GM18868 (cell line): ENCODE measurements around the gene AFG3L2.

Source experiments
- ATAC-seq: cut with Tn5 transposase; IDR thresholded peaks from one replicate; pipeline ENCODE4 v1.9.1; 2021; ENCODE audit warnings: mild to moderate bottlenecking, moderate library complexity; ENCODE audit not compliant: unreplicated experiment

The AFG3L2 gene

DNA sequence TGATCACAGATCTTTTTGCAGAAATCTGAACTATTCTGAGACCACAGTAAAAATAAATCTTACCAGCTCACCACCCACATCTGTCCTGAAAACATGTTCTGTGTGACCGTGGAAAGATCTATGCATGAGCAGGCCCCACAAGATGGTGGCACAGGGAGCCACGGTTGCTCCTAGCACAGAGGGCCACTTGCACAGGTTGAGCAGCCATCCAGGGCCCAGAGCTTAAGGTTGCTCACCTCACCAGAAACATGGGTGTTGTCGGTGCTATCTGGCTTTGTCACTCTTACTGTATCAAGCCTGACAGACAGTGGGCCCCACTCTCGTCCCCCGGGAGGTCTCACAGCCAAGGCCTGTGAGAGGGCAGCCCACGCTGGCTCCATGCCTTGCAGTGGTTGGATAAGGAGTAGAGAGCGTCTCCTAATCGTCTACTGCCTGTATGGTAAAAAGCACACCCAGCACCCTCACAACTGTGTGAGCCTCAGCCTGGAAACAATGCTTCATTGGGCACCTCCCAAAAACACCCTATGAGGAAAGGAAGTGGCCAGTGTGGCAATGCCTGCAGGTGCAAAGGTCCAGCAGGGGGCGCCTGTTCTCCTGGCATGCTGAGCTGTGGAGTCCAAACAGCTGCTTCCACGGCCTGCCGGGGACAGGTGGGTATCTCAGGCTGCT is 49.4 kb downstream of the AFG3L2 start:
- peak; percentile 70 for ATAC-seq

DNA sequence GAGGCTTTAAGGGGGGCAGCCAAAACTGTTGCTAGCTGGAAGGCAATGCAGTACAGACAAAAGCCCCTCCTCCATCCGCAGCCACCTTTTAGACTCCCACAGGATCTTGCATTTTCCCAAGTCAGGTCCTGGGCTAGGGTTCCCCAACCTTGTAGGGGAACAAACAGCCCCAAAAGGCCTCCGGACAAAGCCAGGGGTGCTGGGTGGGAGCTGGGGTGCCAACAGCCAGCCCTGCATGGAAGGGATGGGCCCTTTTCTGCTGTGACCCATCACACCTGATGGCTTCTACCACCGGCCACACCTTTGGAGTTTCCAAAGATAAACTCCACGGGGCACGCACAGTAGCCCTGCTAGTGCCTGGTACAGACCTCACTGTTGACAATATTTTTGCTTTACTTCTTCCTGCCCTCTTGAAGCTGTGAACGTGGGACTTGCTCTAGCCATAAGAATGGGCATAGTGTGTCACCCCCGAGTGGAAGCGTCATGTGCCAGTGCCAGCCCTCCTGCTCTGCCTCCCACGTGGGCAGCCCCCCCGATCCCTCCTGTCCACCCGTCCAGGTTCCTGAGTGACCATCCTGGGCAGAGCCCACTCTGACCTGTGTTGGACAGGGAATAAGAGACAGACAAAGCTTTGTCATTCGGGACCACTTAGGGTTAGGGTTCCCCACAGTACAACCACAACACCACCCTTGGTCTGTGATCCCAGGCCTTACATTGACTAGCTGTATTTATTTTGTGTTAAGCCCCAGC is 50.1 kb downstream of the AFG3L2 start:
- no peak for ATAC-seq

DNA sequence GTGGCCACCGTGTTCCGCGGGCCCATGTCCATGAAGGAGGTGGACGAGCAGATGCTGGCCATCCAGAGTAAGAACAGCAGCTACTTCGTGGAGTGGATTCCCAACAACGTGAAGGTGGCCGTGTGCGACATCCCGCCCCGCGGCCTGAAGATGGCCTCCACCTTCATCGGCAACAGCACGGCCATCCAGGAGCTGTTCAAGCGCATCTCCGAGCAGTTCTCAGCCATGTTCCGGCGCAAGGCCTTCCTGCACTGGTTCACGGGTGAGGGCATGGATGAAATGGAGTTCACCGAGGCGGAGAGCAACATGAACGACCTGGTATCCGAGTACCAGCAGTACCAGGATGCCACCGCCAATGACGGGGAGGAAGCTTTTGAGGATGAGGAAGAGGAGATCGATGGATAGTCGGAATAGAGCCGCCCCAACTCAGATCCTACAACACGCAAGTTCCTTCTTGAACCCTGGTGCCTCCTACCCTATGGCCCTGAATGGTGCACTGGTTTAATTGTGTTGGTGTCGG is 51.2 kb downstream of the AFG3L2 start:
- ATAC-seq = no peak

DNA sequence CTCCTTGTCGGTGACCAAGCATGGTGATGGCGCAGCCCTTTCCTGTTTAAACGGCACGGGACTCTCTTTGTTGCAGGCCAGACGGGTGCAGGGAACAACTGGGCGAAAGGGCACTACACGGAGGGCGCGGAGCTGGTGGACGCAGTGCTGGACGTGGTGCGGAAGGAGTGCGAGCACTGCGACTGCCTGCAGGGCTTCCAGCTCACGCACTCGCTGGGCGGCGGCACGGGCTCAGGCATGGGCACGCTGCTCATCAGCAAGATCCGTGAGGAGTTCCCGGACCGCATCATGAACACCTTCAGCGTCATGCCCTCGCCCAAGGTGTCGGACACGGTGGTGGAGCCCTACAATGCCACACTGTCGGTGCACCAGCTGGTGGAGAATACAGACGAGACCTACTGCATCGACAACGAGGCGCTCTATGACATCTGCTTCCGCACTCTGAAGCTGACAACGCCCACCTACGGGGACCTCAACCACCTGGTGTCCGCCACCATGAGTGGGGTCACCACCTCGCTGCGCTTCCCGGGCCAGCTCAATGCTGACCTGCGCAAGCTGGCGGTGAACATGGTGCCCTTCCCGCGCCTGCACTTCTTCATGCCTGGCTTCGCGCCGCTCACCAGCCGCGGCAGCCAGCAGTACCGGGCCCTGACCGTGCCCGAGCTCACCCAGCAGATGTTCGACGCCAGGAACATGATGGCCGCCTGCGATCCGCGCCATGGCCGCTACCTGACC is 51.9 kb downstream of the AFG3L2 start:
- ATAC-seq = no peak

DNA sequence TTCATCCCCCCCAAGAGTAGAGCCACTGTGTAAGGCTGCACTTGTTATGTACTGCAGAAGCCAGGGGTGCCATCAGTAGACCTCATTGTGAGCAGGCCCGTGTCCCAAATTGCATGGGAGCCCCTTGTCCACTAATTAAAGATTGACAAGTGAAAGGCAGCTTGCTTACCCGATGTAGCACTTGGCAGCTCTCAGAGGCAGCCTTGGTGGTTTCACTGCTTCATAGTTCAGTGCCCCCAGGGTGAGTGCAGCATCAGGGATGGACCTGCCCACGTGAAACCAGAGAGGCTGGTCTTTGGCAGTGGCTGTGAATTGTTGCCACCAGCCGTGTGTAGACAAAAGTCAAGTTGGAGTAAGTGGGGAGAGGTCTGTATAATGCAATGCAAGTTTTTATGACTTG is 55.7 kb downstream of the AFG3L2 start:
- peak; percentile 81 for ATAC-seq

DNA sequence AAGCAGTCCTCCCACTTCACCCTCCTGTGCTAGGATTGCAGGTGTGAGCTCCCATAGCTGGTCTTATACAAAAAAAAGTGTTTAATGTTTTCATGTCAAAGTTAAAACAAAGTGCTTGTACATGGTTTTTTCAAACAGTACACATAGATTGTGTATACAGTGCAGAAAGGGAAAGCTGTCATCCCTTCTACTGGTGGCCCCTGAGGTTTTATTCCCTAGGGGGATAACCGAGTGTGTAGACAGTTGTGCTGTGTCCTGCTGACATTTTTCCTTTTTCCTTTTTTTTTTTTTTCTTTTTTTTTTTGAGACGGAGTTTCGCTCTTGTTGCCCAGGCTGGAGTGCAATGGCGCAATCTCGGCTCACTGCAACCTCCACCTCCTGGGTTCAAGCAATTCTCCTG is 58.2 kb downstream of the AFG3L2 start:
- ATAC-seq = no peak

DNA sequence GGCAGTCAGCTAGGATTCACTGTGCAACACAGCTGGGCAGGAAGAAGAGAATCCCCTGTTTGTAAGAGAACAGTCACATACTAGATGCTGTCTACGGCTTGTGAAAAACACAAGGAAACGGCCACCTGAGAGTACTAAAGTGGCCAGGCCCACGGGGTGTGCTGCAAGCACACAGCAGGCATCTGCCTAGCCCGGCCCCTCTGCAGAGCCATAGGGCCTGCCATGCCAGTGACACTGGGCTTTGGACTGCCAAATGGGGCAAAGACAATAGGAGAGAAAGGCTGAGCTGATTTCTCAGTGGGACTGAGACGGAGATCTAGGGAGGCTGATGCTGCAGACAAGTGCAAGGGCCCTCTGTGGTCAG is 58.7 kb downstream of the AFG3L2 start:
- ATAC-seq = no peak

DNA sequence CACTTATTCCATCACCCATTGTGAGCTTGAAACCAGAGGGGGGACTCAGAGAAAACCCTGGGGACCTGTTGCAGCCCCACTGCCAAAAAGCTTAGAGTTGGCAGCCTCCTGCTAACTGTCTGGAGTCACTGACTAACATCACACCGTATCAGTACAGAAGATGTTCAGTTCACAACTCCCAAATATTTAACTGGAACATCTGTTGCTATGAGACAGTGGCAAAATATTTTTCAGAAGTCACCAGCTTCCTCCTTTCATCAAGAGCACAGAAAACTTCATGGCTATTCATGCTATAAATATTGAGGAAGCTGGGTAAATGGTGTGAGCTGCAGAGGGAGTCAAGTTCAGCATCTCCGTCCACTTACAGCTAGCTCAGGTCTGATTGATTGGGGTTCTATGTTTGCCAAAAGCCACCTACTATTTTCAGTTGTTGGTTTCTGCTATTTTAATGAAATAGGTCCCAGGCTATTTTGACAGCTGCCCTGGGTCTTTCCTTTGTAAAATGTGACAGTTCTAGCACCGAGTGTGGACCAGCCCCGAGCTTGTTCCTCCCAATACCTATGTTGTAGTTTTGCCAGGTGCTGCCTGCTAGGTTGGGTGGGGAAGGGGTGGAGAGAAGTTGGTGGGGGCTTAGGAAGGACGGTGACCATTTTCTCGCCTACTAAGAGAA is 59.2 kb downstream of the AFG3L2 start:
- no peak for ATAC-seq

DNA sequence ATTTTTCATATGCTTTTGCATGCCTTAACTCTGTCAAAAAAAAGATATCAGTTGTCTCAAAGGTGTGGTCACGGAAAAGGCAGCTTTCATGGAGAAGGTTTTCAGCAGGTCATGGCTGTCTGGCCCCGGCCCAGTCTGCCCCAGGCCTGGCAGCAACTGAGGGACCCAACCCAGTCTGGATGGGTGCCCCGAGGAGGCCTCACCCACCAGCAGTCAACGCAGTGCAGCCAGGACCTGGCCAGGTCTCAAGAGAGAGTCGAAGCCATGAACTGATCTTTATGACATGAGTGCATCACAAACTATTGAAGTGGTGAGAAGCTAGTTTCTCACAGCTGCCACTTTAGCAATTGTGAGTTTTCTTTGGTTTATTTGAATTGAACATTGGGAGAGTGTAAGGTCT is 61.1 kb downstream of the AFG3L2 start:
- no peak for ATAC-seq

DNA sequence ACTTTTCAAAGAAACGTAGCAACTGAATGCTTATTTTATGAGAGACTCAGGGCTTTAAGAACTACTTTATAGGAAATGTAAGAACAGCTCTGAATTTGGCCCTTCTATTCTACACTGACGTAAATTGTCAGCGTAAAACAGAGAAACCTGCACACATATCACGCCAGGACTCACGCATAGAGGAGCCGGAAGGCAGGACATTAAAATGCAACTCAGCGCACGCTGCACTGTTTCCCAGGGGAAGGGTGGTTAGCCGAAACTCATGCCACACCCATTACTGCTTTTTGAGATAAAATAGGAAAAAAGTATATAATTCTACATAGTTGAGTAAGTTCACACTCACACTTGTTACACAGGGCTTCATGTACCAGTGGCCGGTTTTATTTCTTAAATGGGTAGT is 61.5 kb downstream of the AFG3L2 start:
- no peak for ATAC-seq

DNA sequence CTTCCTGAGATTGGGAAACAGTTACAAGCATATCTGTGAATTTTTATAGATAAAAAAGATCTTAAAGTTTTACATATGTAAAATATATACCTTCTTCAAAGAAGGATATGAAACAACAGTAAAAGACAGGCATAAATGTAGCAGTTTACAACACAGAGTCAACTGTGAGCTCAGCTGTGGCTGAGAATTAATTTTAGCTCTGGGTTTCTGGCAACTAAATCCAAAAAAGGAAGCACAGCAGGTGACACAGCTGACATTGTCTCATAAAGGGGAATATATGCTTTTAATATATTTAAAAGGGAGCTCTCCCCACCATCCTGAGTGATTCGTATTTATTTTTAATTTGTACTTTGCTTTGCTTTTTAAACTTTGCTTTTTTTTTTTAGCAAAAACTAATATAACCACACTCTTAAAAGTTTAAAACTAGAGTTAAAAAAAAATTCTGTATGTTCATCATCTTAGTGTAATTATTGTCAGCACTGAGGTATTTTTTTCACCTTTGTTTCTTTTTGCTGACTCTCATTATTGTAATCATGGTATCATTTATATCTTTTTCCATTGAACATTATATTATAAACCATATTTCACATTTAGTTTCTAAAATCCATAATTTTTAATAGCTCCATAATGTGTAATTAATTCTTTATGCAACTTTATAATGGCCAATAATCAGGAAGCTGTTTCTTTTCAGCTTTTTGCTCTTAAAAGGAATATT is 62.3 kb downstream of the AFG3L2 start:
- peak; percentile 40 for ATAC-seq

DNA sequence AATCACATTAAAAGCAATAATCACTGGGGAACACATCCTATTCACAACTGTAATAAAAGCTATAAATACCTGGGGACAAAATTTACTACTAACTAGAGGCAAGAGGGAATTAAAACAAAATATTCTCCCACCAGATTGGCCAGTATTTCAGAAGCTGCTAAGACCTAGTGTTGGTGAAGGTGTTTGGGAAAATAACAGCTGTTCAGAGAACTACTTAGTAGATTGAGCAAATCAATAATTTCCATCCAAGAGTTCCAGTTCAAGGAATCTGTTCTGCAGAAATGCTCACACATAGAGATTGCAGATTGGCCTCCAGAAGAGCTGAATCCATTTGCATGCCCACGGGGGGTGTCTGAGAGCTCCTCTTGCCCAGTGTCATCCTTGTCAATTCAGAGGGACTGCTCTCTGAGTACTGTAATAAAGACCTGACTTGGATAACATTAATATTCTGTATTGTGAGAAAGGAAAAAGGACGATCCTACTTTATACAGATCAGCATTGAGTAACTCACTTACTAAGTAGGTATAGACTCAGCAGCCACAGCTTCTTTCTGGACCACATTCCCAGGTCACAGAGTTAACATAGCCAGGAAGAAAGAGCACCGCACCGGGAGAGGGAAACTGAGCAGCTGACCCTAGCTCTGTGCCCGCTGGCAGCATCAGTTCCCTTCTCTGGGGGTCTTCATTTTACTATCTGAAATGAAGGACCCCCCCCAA is 63.3 kb downstream of the AFG3L2 start:
- ATAC-seq = no peak

DNA sequence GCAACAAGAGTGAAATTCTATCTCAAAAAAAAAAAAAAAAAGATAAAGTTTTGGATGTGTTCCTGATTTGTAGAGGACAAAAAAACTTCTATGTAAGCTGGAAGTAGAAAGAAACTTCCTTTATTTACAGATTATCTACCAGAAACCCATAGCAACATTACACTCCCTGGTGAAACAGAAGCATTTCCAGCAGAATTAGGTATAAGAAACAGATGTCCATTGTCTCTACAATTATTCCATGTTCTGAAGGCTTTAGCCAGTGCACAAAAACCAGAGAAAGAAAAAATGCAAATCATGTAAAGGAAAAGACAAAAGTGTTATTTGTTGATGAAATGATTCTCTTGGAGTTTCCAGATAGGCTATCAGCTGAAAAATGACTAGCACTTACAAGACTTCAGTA is 64.1 kb downstream of the AFG3L2 start:
- no peak for ATAC-seq

DNA sequence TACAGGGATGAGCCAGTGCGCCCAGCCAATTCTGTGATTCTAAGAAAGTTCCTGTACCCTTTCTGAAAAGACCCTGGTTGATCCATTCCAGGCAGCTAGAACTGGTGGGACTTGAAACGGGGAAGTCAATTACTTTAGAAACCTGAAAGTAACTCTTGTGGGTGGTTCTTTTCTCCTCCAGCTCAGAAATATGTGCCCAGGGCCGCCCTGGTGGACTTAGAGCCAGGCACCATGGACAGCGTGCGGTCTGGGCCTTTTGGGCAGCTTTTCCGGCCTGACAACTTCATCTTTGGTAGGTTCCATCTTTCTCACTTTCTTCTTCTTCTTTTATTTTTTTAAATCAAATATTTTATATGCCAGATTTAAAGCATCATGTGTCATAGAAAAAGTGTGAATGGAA is 66.3 kb downstream of the AFG3L2 start:
- ATAC-seq = no peak

DNA sequence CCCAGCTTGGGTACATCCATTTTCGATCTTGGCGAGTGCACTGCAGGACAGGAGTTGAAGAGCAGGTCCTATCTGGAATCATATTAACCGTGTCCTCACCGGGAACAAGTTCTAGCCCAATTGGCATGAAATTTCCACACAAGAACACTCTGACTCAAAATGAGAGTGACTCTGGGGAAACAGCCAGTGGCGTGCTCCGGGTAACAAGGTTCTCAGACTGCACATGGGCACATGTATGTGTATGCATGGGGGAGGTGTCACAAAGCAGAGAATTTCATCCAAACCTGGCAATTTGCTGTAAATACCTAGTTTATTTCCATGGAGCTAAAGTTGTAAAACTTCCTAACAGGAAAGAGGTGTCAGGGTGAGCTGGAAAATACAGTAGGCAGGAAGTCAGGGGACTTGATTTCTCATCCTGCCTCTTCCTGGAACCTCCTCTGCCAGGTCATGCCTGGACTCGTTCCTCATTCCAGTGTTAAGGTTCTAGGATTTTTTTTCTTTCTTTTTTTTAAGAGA is 67.3 kb downstream of the AFG3L2 start:
- no peak for ATAC-seq

DNA sequence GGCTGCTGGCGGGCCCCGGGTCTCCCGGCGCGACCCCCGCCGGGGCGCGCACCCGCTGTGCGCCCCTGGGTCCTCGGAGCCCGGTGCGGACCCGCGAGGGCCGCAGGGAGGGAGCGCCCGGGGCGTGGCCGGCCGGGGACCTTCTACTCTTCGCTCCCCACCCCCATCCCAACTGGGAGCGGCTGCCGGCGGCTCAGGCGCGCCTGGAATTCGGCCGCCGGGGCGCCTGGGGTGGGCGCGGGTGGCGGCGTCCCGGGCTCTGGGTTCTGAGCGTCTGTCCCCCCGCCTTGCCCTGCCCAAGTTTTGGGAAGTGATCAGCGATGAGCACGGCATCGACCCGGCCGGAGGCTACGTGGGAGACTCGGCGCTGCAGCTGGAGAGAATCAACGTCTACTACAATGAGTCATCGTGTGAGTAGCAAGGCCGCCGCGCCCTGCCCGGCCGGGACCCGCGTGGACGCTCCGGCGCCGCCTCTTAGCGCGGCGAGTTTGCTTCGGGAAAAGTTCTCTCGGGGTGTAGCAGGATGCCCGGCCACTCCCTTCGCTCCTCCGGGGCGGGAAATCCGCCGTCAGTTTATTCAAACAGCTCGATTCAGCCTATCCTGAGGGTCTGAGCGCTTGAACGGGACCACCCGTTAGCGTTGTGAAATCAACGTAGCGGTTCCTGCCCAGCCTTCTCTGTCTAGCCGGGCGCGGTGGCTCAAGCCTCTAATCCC is 68.5 kb downstream of the AFG3L2 start:
- ATAC-seq = peak; percentile 48

DNA sequence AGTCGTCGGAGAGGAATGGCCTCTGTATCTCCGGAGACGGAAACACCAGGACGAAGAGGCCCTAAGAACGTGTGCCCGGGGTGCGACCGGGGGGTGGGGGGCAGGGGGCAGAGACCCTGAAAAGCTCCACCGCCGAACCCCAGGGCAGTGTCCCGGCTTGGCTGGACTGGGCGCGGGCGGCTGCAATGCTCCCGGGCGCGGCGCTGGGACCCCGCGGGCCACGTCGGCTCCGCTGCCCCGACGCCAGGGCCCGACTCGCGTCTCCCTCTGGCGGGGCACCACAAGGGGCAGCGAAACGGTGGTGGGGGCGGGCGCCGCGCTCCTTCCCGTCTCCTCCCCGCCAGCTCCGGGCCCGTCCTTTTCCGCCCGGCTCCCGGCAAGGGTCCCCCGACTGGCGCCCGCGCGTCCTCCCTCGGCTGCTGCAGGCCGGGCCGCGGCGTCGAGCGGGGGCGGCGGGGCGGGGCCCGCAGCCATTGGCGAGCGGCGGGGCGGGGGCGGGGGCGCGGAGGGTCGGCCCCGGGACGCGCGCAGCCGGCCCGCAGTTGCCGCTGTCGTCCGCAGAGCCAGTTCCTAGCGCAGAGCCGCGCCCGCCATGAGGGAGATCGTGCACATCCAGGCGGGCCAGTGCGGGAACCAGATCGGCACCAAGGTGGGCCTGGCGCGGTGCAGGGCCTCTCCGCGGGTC is 69.2 kb downstream of the AFG3L2 start, which contains the start of gene TUBB6:
TUBB6 (plus strand) TSS at position 541 of the 685 bp plus-strand sequence; CDS start at position 593, 52 bp downstream.
- ATAC-seq = peak; percentile 66
